Neural crest cell (in vitro differentiated cells): ENCODE results near the gene MTCH1. TPM values are rescaled to one million over a fixed set of nuclear protein-coding genes. Genes with fewer than 3 reads are reported as not detected.
"Not testable (repeated sequence)": the region's sequence is repeated elsewhere in the genome, so short reads cannot be mapped to it uniquely, and the experiment has no call there.

ENCODE experiments used
- DNase-seq: peaks from one replicate; pipeline ENCODE4 v3.0.0; 2021; ENCODE audit warnings: low read depth, mixed read lengths, low spot score
- H3K27ac Mint-ChIP-seq: one replicate; pipeline ENCODE4 v1.8.0; 2021; ENCODE audit warnings: mild to moderate bottlenecking, mixed read lengths; ENCODE audit not compliant: unreplicated experiment
- H3K27me3 Mint-ChIP-seq: 2 replicates; pipeline ENCODE4 v1.8.0; 2021; ENCODE audit warnings: low read depth, mild to moderate bottlenecking, mixed read lengths
- H3K36me3 Mint-ChIP-seq: 2 replicates; pipeline ENCODE4 v1.8.0; 2021; ENCODE audit warnings: low read depth, mild to moderate bottlenecking, mixed read lengths
- H3K4me1 Mint-ChIP-seq: 2 replicates; pipeline ENCODE4 v1.8.0; 2021; ENCODE audit warnings: mixed read lengths
- H3K4me3 Mint-ChIP-seq: one replicate; pipeline ENCODE4 v1.8.0; 2021; ENCODE audit warnings: mild to moderate bottlenecking, mixed read lengths
- H3K9me3 Mint-ChIP-seq: 2 replicates; pipeline ENCODE4 v1.8.0; 2021; ENCODE audit warnings: mixed read lengths
- CTCF ChIP-seq: fragments of 200-600 bp; sonication (generic); conservative IDR thresholded peaks from 2 replicates; pipeline ENCODE4 v1.5.0; 2021; ENCODE audit warnings: antibody characterized with exemption, mild to moderate bottlenecking
- total RNA-seq: library from RNA; stranded (reverse); gene quantifications from 2 replicates; pipeline ENCODE4 v1.2.1, GENCODE V29; 2021

Gene MTCH1
- total RNA-seq, 1 donor from 2014 or later = 193 TPM

DNA sequence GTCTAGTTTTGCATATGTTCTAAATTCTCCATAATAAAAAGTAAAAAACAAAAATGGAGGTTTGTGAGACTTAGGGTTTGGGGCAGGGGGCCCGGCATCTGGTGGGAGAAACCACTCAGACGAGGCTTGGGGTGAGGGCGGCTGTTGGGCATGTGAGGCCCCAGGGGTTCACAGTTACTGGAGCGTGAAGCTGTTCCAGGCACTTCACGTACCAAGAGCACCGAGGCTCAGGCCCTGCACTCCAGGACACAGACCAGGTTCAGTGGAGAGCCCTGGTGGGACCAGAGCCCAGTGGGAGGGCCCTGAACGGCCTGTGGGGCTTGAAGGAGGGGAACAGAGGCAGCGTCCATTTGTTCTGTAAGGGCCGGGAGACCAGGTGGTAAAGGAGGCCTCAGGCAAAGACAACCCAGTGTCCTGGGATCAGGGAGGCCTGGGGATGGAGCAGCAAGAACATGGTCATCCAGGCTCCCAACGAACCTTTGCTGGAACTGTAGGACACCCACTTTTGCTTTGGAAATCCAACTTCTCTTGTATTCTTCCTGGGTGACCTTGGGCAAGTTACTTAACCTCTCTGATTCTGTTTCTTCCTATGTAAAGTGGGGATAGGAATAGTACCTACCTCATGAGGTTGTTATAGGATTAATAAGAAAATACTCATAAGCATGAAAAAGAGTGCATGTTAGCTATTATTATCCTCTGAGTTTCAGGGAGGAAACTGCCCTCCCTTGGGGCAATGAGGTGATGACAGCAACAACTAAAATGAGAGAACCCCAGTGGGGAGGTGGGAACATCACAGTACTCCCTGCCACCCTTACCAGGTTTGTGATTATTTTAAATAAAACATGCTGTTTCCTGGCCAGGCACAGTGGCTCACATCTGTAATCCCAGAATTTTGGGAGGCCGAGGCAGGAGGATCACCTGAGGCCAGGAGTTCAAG, 18.3 kb upstream of the MTCH1 start:
- no peaks in the 10 kb centered on the region for H3K27me3 Mint-ChIP-seq

GRCh38 chr6:36999751-37000125, 13.7 kb upstream of the MTCH1 start:
- no peak overlapping the region for H3K27ac Mint-ChIP-seq
- H3K27me3 Mint-ChIP-seq = no peaks in the 10 kb centered on the region
- DNase-seq = no peak
- H3K9me3 Mint-ChIP-seq = no peaks in the 10 kb centered on the region
- peaks cover 23% of the 10 kb centered on the region for H3K4me1 Mint-ChIP-seq
- TF ChIP-seq CTCF = no peak
- H3K36me3 Mint-ChIP-seq = no peaks in the 10 kb centered on the region
- no peak overlapping the region for H3K4me3 Mint-ChIP-seq

More for the DNA sequence above, 18.3 kb upstream of the MTCH1 start:
- Mint-ChIP-seq H3K36me3 (no peaks in the 10 kb centered on the region), H3K4me1 (peaks cover 8% of the 10 kb centered on the region), H3K27ac (no peak overlapping the region), H3K9me3 (no peaks in the 10 kb centered on the region), H3K4me3 (no peak overlapping the region)
- DNase-seq = no peak
- no peak for TF ChIP-seq CTCF

DNA sequence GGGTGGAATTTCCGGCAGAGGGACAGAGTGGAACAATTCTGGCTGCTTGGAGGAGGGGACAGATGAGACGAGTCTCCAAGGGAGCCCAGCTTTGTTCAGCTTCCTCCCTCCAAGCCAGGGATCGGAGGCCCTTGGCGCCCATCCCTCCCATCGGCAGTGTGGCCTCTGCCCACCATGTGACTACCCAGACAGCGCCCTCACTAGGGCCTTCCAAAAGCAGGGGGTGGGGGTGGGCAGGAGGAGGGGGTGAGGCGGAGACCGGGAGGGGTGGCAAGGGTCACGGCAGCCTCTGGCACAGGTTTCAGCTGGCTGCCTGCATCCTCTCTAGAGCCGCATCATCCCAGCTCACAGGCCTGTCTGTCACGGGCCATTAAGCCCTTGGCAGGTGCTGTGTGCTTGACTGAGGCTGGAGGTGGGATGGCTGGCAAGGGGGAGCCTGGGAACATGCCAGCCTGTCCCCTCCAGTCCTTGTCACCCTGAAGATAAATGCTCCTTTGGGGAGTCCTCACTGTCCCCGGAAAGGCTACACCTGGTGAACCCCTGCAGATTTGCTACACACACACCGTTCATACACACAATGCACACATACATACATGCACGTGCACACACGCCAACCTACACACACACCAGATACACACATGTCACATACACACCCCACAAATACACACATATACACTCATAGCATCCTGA, 13.2 kb upstream of the MTCH1 start:
- Mint-ChIP-seq H3K9me3 (no peaks in the 10 kb centered on the region), H3K4me1 (peaks cover 23% of the 10 kb centered on the region), H3K27me3 (no peaks in the 10 kb centered on the region), H3K4me3 (no peak overlapping the region), H3K27ac (peak overlapping the region; percentile 93), H3K36me3 (no peaks in the 10 kb centered on the region)
- TF ChIP-seq CTCF = no peak
- no peak for DNase-seq

DNA sequence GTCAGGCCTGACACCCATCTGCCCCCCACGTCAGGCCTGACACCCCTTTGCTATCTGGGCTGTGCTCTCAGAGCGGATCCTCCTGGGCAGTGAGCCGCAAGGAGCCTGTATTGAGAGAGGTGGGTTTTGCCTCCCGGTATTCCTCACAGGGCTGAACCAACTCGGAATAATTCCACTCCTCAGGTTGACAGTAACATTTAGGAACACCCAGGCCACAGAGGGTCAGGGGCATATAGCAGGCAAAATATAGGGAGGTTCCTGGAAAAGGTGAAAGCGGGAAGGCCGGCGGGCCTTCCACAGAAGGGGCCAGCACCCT, 12.7 kb upstream of the MTCH1 start:
- TF ChIP-seq CTCF = no peak
- DNase-seq = no peak
- no peaks in the 10 kb centered on the region for H3K9me3 Mint-ChIP-seq
- peak overlapping the region; percentile 93 for H3K27ac Mint-ChIP-seq
- H3K4me1 Mint-ChIP-seq = peaks cover 23% of the 10 kb centered on the region
- no peaks in the 10 kb centered on the region for H3K36me3 Mint-ChIP-seq
- H3K27me3 Mint-ChIP-seq = no peaks in the 10 kb centered on the region
- no peak overlapping the region for H3K4me3 Mint-ChIP-seq

DNA sequence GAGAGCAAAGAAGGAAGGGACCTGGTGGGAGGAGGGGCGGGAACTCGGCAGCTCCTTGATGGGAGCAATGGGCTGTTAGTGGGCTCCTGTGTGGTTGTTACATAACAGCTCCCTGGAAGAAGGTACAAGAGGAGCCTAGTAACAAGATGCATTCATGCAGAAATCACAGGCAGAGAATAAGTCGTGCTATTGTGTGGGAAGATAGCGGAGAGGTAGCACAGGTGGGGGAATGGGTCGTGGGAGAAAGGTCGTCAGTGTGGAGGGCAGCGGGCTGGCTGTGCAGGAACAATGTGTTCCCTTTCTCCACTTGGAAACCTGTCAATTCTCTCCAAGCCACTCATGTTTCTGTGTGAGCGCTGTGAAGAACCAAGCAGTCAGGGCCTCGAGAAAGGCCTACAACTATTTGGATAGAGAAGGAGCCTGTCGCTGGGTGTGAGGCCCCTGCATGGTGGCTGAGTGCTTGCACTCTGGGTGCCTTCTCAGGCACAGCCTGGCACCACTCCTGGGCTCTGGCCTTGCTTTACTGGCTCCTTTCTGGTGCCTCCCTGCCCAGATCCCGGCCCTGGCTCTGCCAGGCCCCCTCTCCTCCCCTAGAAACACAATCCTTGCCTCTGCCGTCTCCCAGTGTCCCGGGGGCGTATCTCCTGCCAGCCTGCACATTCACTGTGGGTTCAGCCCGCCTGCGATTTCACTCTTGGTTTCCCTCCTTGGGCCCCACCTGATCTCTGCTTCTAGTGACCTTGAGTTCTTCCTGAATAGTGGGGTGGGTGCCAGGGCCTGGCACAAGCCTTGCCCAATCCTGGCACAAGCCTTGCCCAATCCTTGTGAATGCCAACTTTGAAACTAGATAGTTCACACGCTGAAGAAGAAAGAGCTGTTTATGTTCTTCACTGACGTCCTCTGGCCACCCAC, 12.1 kb upstream of the MTCH1 start:
- peak overlapping the region; percentile 65 for H3K27ac Mint-ChIP-seq
- TF ChIP-seq CTCF = no peak
- H3K9me3 Mint-ChIP-seq = no peaks in the 10 kb centered on the region
- no peak for DNase-seq
- no peaks in the 10 kb centered on the region for H3K36me3 Mint-ChIP-seq
- no peak overlapping the region for H3K4me3 Mint-ChIP-seq
- H3K27me3 Mint-ChIP-seq = peaks cover 5% of the 10 kb centered on the region
- peaks cover 23% of the 10 kb centered on the region for H3K4me1 Mint-ChIP-seq

DNA sequence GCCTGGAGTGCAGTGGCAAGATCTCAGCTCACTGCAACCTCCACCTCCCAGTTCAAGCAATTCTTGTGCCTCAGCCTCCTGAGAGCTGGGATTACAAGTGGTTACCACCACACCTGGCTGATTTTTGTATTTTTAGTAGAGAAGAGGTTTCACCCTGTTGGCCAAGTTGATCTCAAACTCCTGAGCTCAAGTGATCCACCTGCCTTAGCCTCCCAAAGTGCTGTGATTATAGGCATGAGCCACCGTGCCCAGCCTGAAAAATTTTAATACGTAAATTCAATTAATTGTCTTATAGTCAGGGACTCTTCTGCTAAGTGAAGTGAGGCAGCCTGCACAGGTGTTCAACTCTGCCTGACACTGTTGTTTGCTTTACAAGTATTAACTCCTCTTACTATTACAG, 4.4 kb upstream of the MTCH1 start:
- peak overlapping the region; percentile 27 for H3K4me3 Mint-ChIP-seq

More for the DNA sequence above, 4.4 kb upstream of the MTCH1 start:
- H3K27ac Mint-ChIP-seq, H3K9me3 Mint-ChIP-seq, H3K27me3 Mint-ChIP-seq, DNase-seq, H3K36me3 Mint-ChIP-seq: not testable (repeated sequence)
- peaks cover 14% of the 10 kb centered on the region for H3K4me1 Mint-ChIP-seq
